ENCODE measurements around the gene GRK4. TPM values are rescaled to one million over a fixed set of nuclear protein-coding genes. Genes with fewer than 3 reads are reported as not detected.
"Not testable (repeated sequence)": the region's sequence is repeated elsewhere in the genome, so short reads cannot be mapped to it uniquely, and the experiment has no call there.

Gene GRK4
- total and polyA plus RNA-seq, 12 donors, result 4.7 to 29.2 (median 8.0) TPM

DNA sequence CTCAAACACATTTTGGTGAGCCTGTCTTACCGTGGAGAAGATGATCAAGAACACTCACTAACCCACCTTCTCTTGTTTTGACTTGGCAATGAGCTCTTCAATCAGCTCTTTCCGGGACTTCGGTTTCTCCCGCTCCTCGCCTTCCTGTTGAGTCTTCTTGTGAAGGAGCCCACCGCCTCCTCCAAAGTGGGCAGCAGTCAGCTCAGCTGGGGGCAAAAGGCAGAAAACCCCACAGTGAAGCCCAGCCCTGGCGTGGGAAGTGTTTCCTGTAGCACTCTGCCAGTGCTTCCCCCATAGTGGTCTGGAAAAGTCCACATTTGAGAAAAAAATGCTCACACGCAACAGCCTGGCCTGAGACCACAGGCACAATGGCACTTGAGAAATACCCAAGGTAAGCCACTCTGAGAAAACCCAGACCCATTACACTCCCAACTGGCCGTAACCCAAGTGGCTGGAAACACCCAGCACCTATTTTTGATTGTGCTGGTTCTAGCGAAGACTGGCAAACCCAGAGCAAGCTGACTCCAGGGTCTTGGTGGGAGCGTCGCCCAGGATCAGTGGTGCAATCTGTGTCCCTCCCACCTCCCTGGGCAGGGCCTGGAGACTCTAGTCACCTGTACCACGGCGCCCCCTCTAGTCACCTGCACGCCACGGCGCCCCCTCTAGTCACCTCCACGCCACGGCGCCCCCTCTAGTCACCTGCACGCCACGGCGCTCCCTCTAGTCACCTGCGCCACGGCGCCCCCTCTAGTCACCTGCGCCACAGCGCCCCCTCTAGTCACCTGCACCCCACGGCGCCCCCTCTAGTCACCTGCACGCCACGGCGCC is 8.8 kb upstream of the GRK4 start:
- TF ChIP-seq POLR2A (IDR thresholded peaks at IDR 0.05), result no peak
- TF ChIP-seq, protein P1, sequence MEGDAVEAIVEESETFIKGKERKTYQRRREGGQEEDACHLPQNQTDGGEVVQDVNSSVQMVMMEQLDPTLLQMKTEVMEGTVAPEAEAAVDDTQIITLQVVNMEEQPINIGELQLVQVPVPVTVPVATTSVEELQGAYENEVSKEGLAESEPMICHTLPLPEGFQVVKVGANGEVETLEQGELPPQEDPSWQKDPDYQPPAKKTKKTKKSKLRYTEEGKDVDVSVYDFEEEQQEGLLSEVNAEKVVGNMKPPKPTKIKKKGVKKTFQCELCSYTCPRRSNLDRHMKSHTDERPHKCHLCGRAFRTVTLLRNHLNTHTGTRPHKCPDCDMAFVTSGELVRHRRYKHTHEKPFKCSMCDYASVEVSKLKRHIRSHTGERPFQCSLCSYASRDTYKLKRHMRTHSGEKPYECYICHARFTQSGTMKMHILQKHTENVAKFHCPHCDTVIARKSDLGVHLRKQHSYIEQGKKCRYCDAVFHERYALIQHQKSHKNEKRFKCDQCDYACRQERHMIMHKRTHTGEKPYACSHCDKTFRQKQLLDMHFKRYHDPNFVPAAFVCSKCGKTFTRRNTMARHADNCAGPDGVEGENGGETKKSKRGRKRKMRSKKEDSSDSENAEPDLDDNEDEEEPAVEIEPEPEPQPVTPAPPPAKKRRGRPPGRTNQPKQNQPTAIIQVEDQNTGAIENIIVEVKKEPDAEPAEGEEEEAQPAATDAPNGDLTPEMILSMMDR (IDR thresholded peaks at IDR 0.05), result no peak
- no peaks in the 10 kb centered on the region for H3K27me3 ChIP-seq
- WGBS, 4 donors, result 85 to 95% (median 93%) methylated on average over 19 to 33 of the region's 33 CpGs

DNA sequence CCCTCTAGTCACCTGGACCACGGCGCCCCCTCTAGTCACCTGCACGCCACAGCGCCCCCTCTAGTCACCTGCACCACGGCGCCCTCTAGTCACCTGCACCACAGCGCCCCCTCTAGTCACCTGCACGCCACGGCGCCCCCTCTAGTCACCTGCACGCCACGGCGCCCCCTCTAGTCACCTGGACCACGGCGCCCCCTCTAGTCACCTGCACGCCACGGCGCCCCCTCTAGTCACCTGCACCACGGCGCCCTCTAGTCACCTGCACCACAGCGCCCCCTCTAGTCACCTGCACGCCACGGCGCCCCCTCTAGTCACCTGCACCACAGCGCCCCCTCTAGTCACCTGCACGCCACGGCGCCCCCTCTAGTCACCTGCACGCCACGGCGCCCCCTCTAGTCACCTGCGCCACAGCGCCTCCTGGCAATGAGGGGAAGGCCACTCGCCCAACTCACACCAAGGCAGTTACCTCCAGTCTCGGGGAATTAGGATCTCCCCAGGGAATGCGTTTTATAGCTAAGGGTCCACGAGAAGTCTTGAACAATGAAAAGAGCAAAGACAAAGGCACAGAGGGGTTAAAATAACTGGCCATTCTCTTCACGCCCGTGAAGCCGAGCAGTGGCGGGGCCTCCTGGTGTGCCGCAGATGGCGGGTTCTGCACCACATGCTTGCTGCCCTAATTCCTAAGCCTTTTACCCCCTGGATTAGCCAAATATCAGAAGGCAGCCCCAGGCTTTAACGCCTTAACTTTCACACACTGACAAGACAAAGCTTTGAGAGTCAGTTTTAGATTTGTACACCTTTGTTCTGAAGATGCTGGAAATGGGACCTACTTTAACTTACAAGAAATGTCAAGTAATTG is 8.0 kb upstream of the GRK4 start:
- intact Hi-C loops (cut with DNase I); H3K9me3 ChIP-seq (replicated peaks in 1 of 3); H3K27ac ChIP-seq; H3K27me3 ChIP-seq; H3K4me3 ChIP-seq; H3K4me1 ChIP-seq (replicated peaks in 1 of 2); DNase-seq: not testable (repeated sequence)
- WGBS, 4 donors, result 93 to 96% (median 94%) methylated on average over 12 to 43 of the region's 44 CpGs
- peaks cover 0 to 66% of the 10 kb centered on the region in 2 donors for H3K36me3 ChIP-seq (replicated peaks in 1 of 2)

More for the DNA sequence above, 8.8 kb upstream of the GRK4 start:
- H3K27ac ChIP-seq, result no peak overlapping the region
- no peaks in the 10 kb centered on the region for H3K9me3 ChIP-seq (replicated peaks in 1 of 3)
- peaks cover 4 to 9% of the 10 kb centered on the region in 2 donors for H3K4me1 ChIP-seq (replicated peaks in 1 of 2)
- intact Hi-C loops (cut with DNase I), result no loop called here
- DNase-seq, result peak in 1 of 7 donors; percentile 41
- H3K36me3 ChIP-seq (replicated peaks in 1 of 2), result peaks cover 0 to 74% of the 10 kb centered on the region in 2 donors
- no peak overlapping the region for H3K4me3 ChIP-seq

DNA sequence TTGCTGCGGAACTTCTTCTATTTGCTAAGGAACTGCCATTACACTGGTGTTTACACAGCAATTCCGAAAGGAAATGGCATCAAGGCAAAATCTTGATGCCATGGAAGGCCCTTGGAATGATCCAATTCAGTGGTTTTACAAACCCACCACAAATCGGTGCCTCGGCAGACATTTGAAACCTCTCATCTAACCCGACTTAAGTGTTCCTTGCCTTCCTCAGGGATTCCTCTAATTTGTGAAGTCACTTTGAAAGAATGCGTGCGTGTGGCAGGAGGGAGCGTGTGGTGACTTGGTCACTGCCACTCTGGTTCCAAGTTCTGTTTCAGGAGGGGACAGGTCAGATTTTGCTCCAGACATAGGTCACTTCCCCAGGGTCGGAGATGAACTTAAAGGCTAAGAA is 4.9 kb upstream of the GRK4 start:
- Histone ChIP-seq H3K36me3 (replicated peaks in 1 of 2) (peaks cover 0 to 37% of the 10 kb centered on the region in 2 donors), H3K27ac (peak overlapping the region in 1 of 5 donors; percentile 56), H3K4me3 (no peak overlapping the region), H3K27me3 (no peaks in the 10 kb centered on the region), H3K4me1 (replicated peaks in 1 of 2) (peaks cover 18 to 21% of the 10 kb centered on the region in 2 donors), H3K9me3 (replicated peaks in 1 of 3) (no peaks in the 10 kb centered on the region)
- WGBS, 4 donors, result 70 to 79% (median 75%) methylated on average over 9 of the region's 9 CpGs
- no peak for TF ChIP-seq POLR2A (IDR thresholded peaks at IDR 0.05)
- TF ChIP-seq, protein P1 (IDR thresholded peaks at IDR 0.05), result no peak
- intact Hi-C loops (cut with DNase I), result no loop called here
- no peak for DNase-seq

DNA sequence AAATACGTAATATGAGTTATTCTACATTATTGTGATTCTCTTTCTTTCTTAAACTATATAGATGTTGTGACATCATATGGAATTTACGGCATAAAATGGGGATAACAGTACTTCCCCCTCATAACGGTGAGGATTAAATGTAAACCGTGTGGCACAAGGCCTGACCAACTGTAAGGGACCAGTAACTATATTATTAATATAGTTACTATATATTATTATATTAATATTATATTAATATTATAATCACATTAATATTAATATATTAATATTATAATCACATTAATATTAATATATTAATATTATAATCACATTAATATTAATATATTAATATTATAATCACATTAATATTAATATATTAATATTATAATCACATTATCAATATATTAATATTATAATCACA is 2.9 kb upstream of the GRK4 start:
- H3K27ac ChIP-seq; intact Hi-C loops (cut with DNase I): not testable (repeated sequence)

DNA sequence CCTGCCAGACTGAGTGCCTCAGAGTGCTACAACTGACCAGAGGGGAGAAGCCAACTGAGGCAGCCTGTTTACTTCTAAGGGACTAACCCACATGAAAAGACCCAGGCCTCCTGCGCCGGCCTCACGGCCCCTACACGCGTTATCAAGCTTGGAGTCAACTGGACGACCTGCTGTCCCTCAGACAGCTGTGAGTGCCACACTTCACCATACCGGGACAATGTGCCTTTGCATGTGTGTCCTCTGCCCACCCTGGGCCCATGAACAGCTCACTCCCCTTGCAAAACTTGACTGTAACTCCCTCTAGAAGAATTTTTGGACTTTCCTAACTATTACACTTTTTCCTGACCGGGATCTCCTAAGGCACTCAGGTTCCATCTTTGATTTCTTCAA is 2.0 kb upstream of the GRK4 start:
- DNase-seq, result no peak
- WGBS, 4 donors, result 75 to 82% (median 78%) methylated on average over 8 of the region's 8 CpGs
- H3K27me3 ChIP-seq, result no peaks in the 10 kb centered on the region
- peaks cover 0 to 13% of the 10 kb centered on the region in 2 donors for H3K36me3 ChIP-seq (replicated peaks in 1 of 2)
- TF ChIP-seq, protein P1 (IDR thresholded peaks at IDR 0.05), result no peak
- TF ChIP-seq POLR2A (IDR thresholded peaks at IDR 0.05), result no peak
- intact Hi-C loops (cut with DNase I), result no loop called here
- peak overlapping the region in 1 of 5 donors; percentile 89 for H3K27ac ChIP-seq
- no peak overlapping the region for H3K4me3 ChIP-seq
- H3K9me3 ChIP-seq (replicated peaks in 1 of 3), result no peaks in the 10 kb centered on the region
- peaks cover 21 to 25% of the 10 kb centered on the region in 2 donors for H3K4me1 ChIP-seq (replicated peaks in 1 of 2)

More for the DNA sequence above, 2.9 kb upstream of the GRK4 start:
- Histone ChIP-seq H3K36me3 (replicated peaks in 1 of 2) (peaks cover 0 to 22% of the 10 kb centered on the region in 2 donors), H3K4me1 (replicated peaks in 1 of 2) (peaks cover 21 to 25% of the 10 kb centered on the region in 2 donors)
- not testable (repeated sequence) for H3K9me3 ChIP-seq (replicated peaks in 1 of 3); DNase-seq; H3K4me3 ChIP-seq; H3K27me3 ChIP-seq
- 89 to 94% (median 91%) methylated on average over 4 of the region's 4 CpGs for WGBS, 4 donors
